K562 (cell line): Measurements from ENCODE around the gene PTP4A2. TPM values are rescaled to one million over a fixed set of nuclear protein-coding genes. Genes with fewer than 3 reads are reported as not detected.

Experiments
- ATAC-seq: fragments of 200-7000 bp; cut with Tn5 transposase; 3 replicates; pipeline ENCODE4 v1.9.1; 2020; ENCODE audit warnings: moderate library complexity
- BruUV-seq: library from RNA; stranded (reverse); fragments of 400-500 nt; replicated peaks from 2 replicates; lab custom pipeline; 2021; lab: Mats Ljungman, UMichigan
- CTCF ChIA-PET: fragments of 300-600 bp; formaldehyde crosslinking; extraction: SDS; loops from one replicate; lab custom pipeline; 2021; ENCODE audit warnings: low intra/inter-chr PET ratio; lab: Yijun Ruan, JAX
- POLR2A ChIA-PET: fragments of 300-600, 350-650 bp; sonication (Branson Sonifier 250); formaldehyde crosslinking; extraction: SDS; loops from one replicate; lab custom pipeline; 2021; ENCODE audit warnings: antibody characterized with exemption, inconsistent platforms; lab: Yijun Ruan, JAX
- DNase-seq, 4 experiments: peaks; one replicate each; pipeline versions ENCODE4 v3.0.0 to v3.0.0-alpha.2; 2011 to 2018; ENCODE audit warnings: low spot score in 3 of 4, mixed read lengths in 3 of 4; ENCODE audit errors: extremely low read depth in 1 of 4
- FAIRE-seq: peaks from 2 replicates; lab custom pipeline; 2011; peaks lifted over from hg19 to GRCh38; lab: Jason Lieb, UNC
- H2AFZ ChIP-seq: 2 replicates; pipeline ENCODE4 v1.6.0; 2011; ENCODE audit warnings: low read depth, low read length, control low read depth, inconsistent platforms
- H3K27ac ChIP-seq: fragments of 200-600 bp; 3 replicates; pipeline ENCODE4 v1.8.0; 2011; ENCODE audit warnings: low read depth, mild to moderate bottlenecking, control low read depth, inconsistent platforms, low read length, moderate library complexity, mixed read lengths; ENCODE audit errors: extremely low read depth
- H3K27me3 ChIP-seq, 2 experiments: fragments of 300-600 bp in 1 of 2; 2 replicates in 1 of 2; 3 replicates in 1 of 2; pipeline versions ENCODE4 v1.6.0 to v1.8.0; 2011; ENCODE audit warnings: inconsistent platforms in 2 of 2, low read length in 2 of 2, mild to moderate bottlenecking in 1 of 2, mixed read lengths in 1 of 2, moderate library complexity in 1 of 2; ENCODE audit not compliant: control insufficient read depth in 2 of 2, insufficient read depth in 2 of 2
- H3K36me3 ChIP-seq: fragments of 300-600 bp; 3 replicates; pipeline ENCODE4 v1.8.0; 2011; ENCODE audit warnings: mild to moderate bottlenecking, low read length, inconsistent platforms; ENCODE audit not compliant: control insufficient read depth, insufficient read depth
- H3K4me1 ChIP-seq, 2 experiments: fragments of 200-600 bp in 1 of 2; replicated peaks in 1 of 2; 2 replicates in 1 of 2; 3 replicates in 1 of 2; pipeline versions ENCODE4 v1.5.1 to v1.8.0; 2011; ENCODE audit warnings: inconsistent platforms in 2 of 2, low read length in 2 of 2, mild to moderate bottlenecking in 1 of 2, mixed read lengths in 1 of 2, moderate library complexity in 1 of 2; ENCODE audit not compliant: control insufficient read depth in 2 of 2, insufficient read depth in 2 of 2
- H3K4me2 ChIP-seq: 2 replicates; pipeline ENCODE4 v1.6.1; 2011; ENCODE audit warnings: low read length, control low read depth, inconsistent platforms, mixed read lengths; ENCODE audit not compliant: insufficient read depth
- H3K4me3 ChIP-seq: fragments of 200-600 bp; sonication (generic), shearing (Covaris generic); 2 replicates; pipeline ENCODE4 v1.5.1; 2016; ENCODE audit warnings: control low read depth, inconsistent platforms
- H3K79me2 ChIP-seq: fragments of 200-600 bp; 3 replicates; pipeline ENCODE4 v1.8.0; 2011; ENCODE audit warnings: low read length, inconsistent platforms; ENCODE audit not compliant: control insufficient read depth, insufficient read depth
- H3K9ac ChIP-seq, 2 experiments: 2 replicates each; pipeline versions ENCODE4 v1.6.0 to v1.6.1; 2011; ENCODE audit warnings: low read depth in 2 of 2, low read length in 2 of 2, control low read depth in 1 of 2, inconsistent platforms in 1 of 2, mild to moderate bottlenecking in 1 of 2, mixed read lengths in 1 of 2; ENCODE audit not compliant: insufficient read depth in 1 of 2
- H3K9me1 ChIP-seq: one replicate; pipeline ENCODE4 v1.6.0; 2011; ENCODE audit warnings: inconsistent platforms, mild to moderate bottlenecking, low read length, moderate library complexity; ENCODE audit not compliant: control insufficient read depth, insufficient read depth
- H3K9me3 ChIP-seq: replicated peaks from 2 replicates; pipeline ENCODE4 v1.5.1; 2011; ENCODE audit warnings: low read depth, low read length, inconsistent platforms; ENCODE audit not compliant: control insufficient read depth, insufficient read depth
- H4K20me1 ChIP-seq: replicated peaks from 2 replicates; pipeline ENCODE4 v1.6.1; 2011; ENCODE audit warnings: low read length, inconsistent platforms, mixed read lengths; ENCODE audit not compliant: control insufficient read depth, insufficient read depth
- FOSL1 ChIP-seq: fragments of 200-800 bp; sonication (Bioruptor generic); conservative IDR thresholded peaks from 2 replicates; pipeline ENCODE4 v1.6.1; 2016; ENCODE audit warnings: missing genetic modification characterization, missing compliant biosample characterization
- FOXK1 ChIP-seq: sonication (generic); formaldehyde crosslinking; IDR thresholded peaks from 2 replicates; pipeline ENCODE4 v1.8.0; 2022; ENCODE audit warnings: missing genetic modification reagents, mild to moderate bottlenecking, borderline replicate concordance
- HDGF ChIP-seq: fragments of 450-650 bp; IDR thresholded peaks from 2 replicates; pipeline ENCODE4 v1.6.1; 2016
- MNT ChIP-seq, 2 experiments: fragments of 450-650 bp; conservative IDR thresholded peaks; 2 replicates each; pipeline ENCODE4 v1.6.1; 2017; ENCODE audit warnings: mild to moderate bottlenecking in 2 of 2, moderate library complexity in 2 of 2
- RUNX1 ChIP-seq: sonication (generic); IDR thresholded peaks from 2 replicates; pipeline ENCODE4 v1.6.1; 2016; ENCODE audit warnings: antibody characterized with exemption, low read depth
- SMAD3 ChIP-seq: fragments of 450-650 bp; formaldehyde crosslinking; conservative IDR thresholded peaks from 2 replicates; pipeline ENCODE4 v1.4.0; 2020; ENCODE audit warnings: mild to moderate bottlenecking
- SPI1 ChIP-seq: IDR thresholded peaks from 2 replicates; pipeline ENCODE4 v1.6.1; 2011; ENCODE audit warnings: low read depth, low read length, control low read depth, borderline replicate concordance
- STAG1 ChIP-seq: sonication (generic); formaldehyde crosslinking; IDR thresholded peaks from 2 replicates; pipeline ENCODE4 v1.5.0; 2020; ENCODE audit warnings: missing genetic modification reagents, borderline replicate concordance
- ZNF75A ChIP-seq: fragments of 450-650 bp; formaldehyde crosslinking; IDR thresholded peaks from 2 replicates; pipeline ENCODE4 v1.4.0; 2020; ENCODE audit warnings: mild to moderate bottlenecking
- WGBS: fragments of 100-300 bp; shearing (Covaris generic); methylation state at CpG from one replicate; pipeline ENCODE4 v1.1.6; 2016; ENCODE audit warnings: low coverage, mixed read lengths; ENCODE audit not compliant: insufficient coverage; ENCODE audit errors: missing lambda C conversion rate; 5-methylcytosine and 5-hydroxymethylcytosine counted together
- in situ Hi-C: fragments of 300-500 bp; cut with MboI; formaldehyde crosslinking; loops from 4 replicates; pipeline ENCODE4 v1.15.0; 2018; ENCODE audit warnings: inconsistent platforms, mixed read lengths
- intact Hi-C: fragments of 100-400 bp; cut with micrococcal nuclease; formaldehyde crosslinking; loops from 2 replicates; pipeline ENCODE4 v1.14.2; 2022
- polyA plus RNA-seq, 8 experiments: library from polyadenylated mRNA; depleted of rRNA in 4 of 8; stranded (reverse) in 5 of 8; unstranded in 3 of 8; fragments of >200 nt; fragmentation: Nextera tagmentation in 2 of 8; fragmentation: Illumina TruSeq in 1 of 8; extraction: Ambion mirVana in 2 of 8; extraction: Trizol in 1 of 8; gene quantifications; 2 replicates each; pipeline versions ENCODE4 v1.2.1 to v1.2.3, GENCODE V29; 2011 to 2014; ENCODE audit warnings: inconsistent platforms in 1 of 8, missing spikeins in 1 of 8
- total RNA-seq, 7 experiments: library from RNA; depleted of rRNA in 6 of 7; stranded (reverse); fragments of >200 nt in 6 of 7; fragmentation: Illumina TruSeq in 2 of 7; extraction: Trizol in 2 of 7; gene quantifications; 2 replicates each; pipeline versions ENCODE4 v1.2.1 to v1.2.3, GENCODE V29; 2011 to 2021; ENCODE audit warnings: low replicate concordance in 1 of 7
- TF ChIP-seq, protein P1 (sequence below): sonication (generic); formaldehyde crosslinking; IDR thresholded peaks from 2 replicates; pipeline ENCODE4 v1.8.1; 2023; ENCODE audit warnings: mild to moderate bottlenecking, missing genetic modification reagents

PTP4A2 gene
- total and polyA plus RNA-seq, 9 of the 15 experiments (the other 6 are each of a cell fraction or from before 2014, with no cell fraction given), result 197 to 870 (median 480) TPM

DNA sequence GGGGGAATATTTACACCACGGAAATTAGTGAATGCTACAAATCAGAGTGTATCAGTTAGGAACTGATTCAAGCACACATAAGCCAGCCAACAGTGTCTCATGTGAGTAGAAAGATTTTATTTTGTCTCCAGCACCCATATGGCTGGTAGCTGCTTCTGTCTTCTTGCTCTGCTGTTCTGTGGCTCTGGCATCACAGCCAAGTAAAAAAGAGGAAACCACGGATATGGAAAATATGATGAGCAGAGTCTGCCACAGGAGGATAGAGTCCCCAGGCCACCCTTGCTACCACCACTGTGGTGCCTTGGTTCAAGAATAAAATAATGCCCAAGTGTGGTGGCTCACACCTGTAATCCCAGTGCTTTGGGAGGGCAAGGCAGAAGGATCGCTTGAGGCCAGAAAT is 68.7 kb downstream of the PTP4A2 start:
- Histone ChIP-seq H3K9ac (no peak overlapping the region), H3K4me2 (no peak overlapping the region), H3K9me3 (no peaks in the 10 kb centered on the region), H3K4me1 (peaks cover 7 to 13% of the 10 kb centered on the region in 2 experiments), H3K9me1 (no peaks in the 10 kb centered on the region), H3K27me3 (no peaks in the 10 kb centered on the region), H3K36me3 (no peaks in the 10 kb centered on the region), H4K20me1 (no peaks in the 10 kb centered on the region), H3K79me2 (no peaks in the 10 kb centered on the region), H3K27ac (no peak overlapping the region), H3K4me3 (no peak overlapping the region), H2AFZ (0 out of 2 replicates have a peak overlapping the region, but pooled peaks have one; percentile 10)
- DNase-seq (no peak), FAIRE-seq (no peak), ATAC-seq (no peak)
- in situ Hi-C loops (no loop called here), intact Hi-C loops (no loop called here)
- CTCF ChIA-PET, result no interaction called here
- 33% methylated on average over 3 of the region's 3 CpGs for WGBS
- TF ChIP-seq MNT (conservative IDR thresholded peaks at IDR 0.05) (no peak), RUNX1 (no peak), FOSL1 (no peak), STAG1 (CRISPR knock-in tag) (no peak), SMAD3 (CRISPR knock-in tag) (no peak), FOXK1 (CRISPR knock-in tag) (0 out of 2 replicates have a peak, but pooled peaks have one; percentile 42), HDGF (no peak), ZNF75A (CRISPR knock-in tag) (no peak), SPI1 (peak; percentile 48; the same call in 1 of the 2 replicates)
- TF ChIP-seq, protein P1, sequence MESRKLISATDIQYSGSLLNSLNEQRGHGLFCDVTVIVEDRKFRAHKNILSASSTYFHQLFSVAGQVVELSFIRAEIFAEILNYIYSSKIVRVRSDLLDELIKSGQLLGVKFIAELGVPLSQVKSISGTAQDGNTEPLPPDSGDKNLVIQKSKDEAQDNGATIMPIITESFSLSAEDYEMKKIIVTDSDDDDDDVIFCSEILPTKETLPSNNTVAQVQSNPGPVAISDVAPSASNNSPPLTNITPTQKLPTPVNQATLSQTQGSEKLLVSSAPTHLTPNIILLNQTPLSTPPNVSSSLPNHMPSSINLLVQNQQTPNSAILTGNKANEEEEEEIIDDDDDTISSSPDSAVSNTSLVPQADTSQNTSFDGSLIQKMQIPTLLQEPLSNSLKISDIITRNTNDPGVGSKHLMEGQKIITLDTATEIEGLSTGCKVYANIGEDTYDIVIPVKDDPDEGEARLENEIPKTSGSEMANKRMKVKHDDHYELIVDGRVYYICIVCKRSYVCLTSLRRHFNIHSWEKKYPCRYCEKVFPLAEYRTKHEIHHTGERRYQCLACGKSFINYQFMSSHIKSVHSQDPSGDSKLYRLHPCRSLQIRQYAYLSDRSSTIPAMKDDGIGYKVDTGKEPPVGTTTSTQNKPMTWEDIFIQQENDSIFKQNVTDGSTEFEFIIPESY (CRISPR knock-in tag), result 0 out of 2 replicates have a peak, but pooled peaks have one; percentile 6
- POLR2A ChIA-PET, result interaction anchor here (0.5 to 1.9 kb wide), 5 partner anchors 9 to 1101 kb away, joined by 3 to 9 read pairs (median 4); no protein-coding TSS in a partner anchor
- no TSS peak for BruUV-seq
